ENCODE measurements around the gene SEC22C. TPM values are rescaled to one million over a fixed set of nuclear protein-coding genes. Genes with fewer than 3 reads are reported as not detected.
A peak's percentile ranks its signal among the peaks of the same experiment; 100 is the strongest.

Gene SEC22C
- total RNA-seq, 2 experiments from 2014 or later: 41.2 to 45.9 TPM

GRCh38 chr3:42508562-42508961 lies 73.2 kb downstream of the SEC22C start:
- Mint-ChIP-seq H3K36me3 (ENCODE audit: low read depth) (no peaks in the 10 kb centered on the region), H3K4me3 (no peak overlapping the region), H3K27me3 (ENCODE audit: low read depth) (no peaks in the 10 kb centered on the region), H3K27ac (no peak overlapping the region), H3K4me1 (ENCODE audit: low read depth) (peaks cover 58% of the 10 kb centered on the region), H3K9me3 (no peaks in the 10 kb centered on the region)
- CTCF ChIA-PET: interaction anchor here (1.0 to 2.2 kb wide), 5 partner anchors 10 to 31 kb away, joined by 3 to 10 read pairs (median 5); no protein-coding TSS in a partner anchor
- intact Hi-C loops (cut with micrococcal nuclease): no loop called here
- peak; percentile 1 for DNase-seq

GRCh38 chr3:42507761-42508335 lies 73.9 kb downstream of the SEC22C start:
- CTCF ChIA-PET: interaction anchor here (1.0 to 2.2 kb wide), 4 partner anchors 10 to 32 kb away, joined by 3 to 10 read pairs (median 6); no protein-coding TSS in a partner anchor
- peaks cover 64% of the 10 kb centered on the region for H3K4me1 Mint-ChIP-seq (ENCODE audit: low read depth)
- no peak overlapping the region for H3K4me3 Mint-ChIP-seq
- H3K27me3 Mint-ChIP-seq (ENCODE audit: low read depth): no peaks in the 10 kb centered on the region
- no peak overlapping the region for H3K27ac Mint-ChIP-seq
- intact Hi-C loops (cut with micrococcal nuclease): loop anchor here (1.0 kb wide), 1 partner anchor 11 kb away; no protein-coding TSS in a partner anchor
- no peaks in the 10 kb centered on the region for H3K9me3 Mint-ChIP-seq
- H3K36me3 Mint-ChIP-seq (ENCODE audit: low read depth): no peaks in the 10 kb centered on the region
- DNase-seq: peak; percentile 6

GRCh38 chr3:42507252-42507651 lies 74.5 kb downstream of the SEC22C start:
- H3K4me1 Mint-ChIP-seq (ENCODE audit: low read depth): peaks cover 65% of the 10 kb centered on the region

GRCh38 chr3:42505849-42506410 lies 75.8 kb downstream of the SEC22C start:
- Mint-ChIP-seq H3K27ac (no peak overlapping the region), H3K36me3 (ENCODE audit: low read depth) (no peaks in the 10 kb centered on the region), H3K9me3 (no peaks in the 10 kb centered on the region), H3K4me1 (ENCODE audit: low read depth) (peaks cover 63% of the 10 kb centered on the region), H3K4me3 (no peak overlapping the region), H3K27me3 (ENCODE audit: low read depth) (peaks cover 5% of the 10 kb centered on the region)
- CTCF ChIA-PET: interaction anchor here (1.1 to 6.4 kb wide), 2 partner anchors 8 to 36 kb away, joined by 4 to 201 read pairs; no protein-coding TSS in a partner anchor
- intact Hi-C loops (cut with micrococcal nuclease): no loop called here
- peak; percentile 2 for DNase-seq

More at GRCh38 chr3:42507252-42507651, 74.5 kb downstream of the SEC22C start:
- no peaks in the 10 kb centered on the region for H3K9me3 Mint-ChIP-seq
- H3K27me3 Mint-ChIP-seq (ENCODE audit: low read depth): no peaks in the 10 kb centered on the region
- no peaks in the 10 kb centered on the region for H3K36me3 Mint-ChIP-seq (ENCODE audit: low read depth)
- no peak overlapping the region for H3K4me3 Mint-ChIP-seq
- intact Hi-C loops (cut with micrococcal nuclease): loop anchor here (1.0 kb wide), 1 partner anchor 12 kb away; no protein-coding TSS in a partner anchor
- CTCF ChIA-PET: interaction anchor here (1.5 to 2.2 kb wide), 2 partner anchors 13 to 27 kb away, joined by 5 to 10 read pairs; no protein-coding TSS in a partner anchor
- H3K27ac Mint-ChIP-seq: peak overlapping the region; percentile 1
- peak; percentile 46 for DNase-seq

- intact Hi-C loops (cut with micrococcal nuclease): no loop called here
- DNase-seq: peak; percentile 3
- CTCF ChIA-PET: interaction anchor here (1.1 to 6.4 kb wide), 2 partner anchors 9 to 36 kb away, joined by 4 to 201 read pairs; no protein-coding TSS in a partner anchor
- H3K27ac Mint-ChIP-seq: no peak overlapping the region
- H3K9me3 Mint-ChIP-seq: no peaks in the 10 kb centered on the region
- peaks cover 12% of the 10 kb centered on the region for H3K27me3 Mint-ChIP-seq (ENCODE audit: low read depth)
- H3K36me3 Mint-ChIP-seq (ENCODE audit: low read depth): no peaks in the 10 kb centered on the region
- H3K4me3 Mint-ChIP-seq: no peak overlapping the region
- peaks cover 57% of the 10 kb centered on the region for H3K4me1 Mint-ChIP-seq (ENCODE audit: low read depth)
Observed at GRCh38 chr3:42505128-42505848, 76.5 kb downstream of the SEC22C start.

GRCh38 chr3:42504334-42505127 lies 77.2 kb downstream of the SEC22C start:
- Mint-ChIP-seq H3K4me1 (ENCODE audit: low read depth) (peaks cover 50% of the 10 kb centered on the region), H3K27me3 (ENCODE audit: low read depth) (peaks cover 16% of the 10 kb centered on the region), H3K4me3 (peak overlapping the region; percentile 10), H3K36me3 (ENCODE audit: low read depth) (no peaks in the 10 kb centered on the region), H3K27ac (no peak overlapping the region), H3K9me3 (no peaks in the 10 kb centered on the region)
- intact Hi-C loops (cut with micrococcal nuclease): loop anchor here (5.0 kb wide), 1 partner anchor 378 kb away; no protein-coding TSS in a partner anchor
- DNase-seq: no peak
- CTCF ChIA-PET: interaction anchor here (1.1 to 6.4 kb wide), 2 partner anchors 9 to 37 kb away, joined by 4 to 201 read pairs; no protein-coding TSS in a partner anchor

GRCh38 chr3:42503957-42504333 lies 77.8 kb downstream of the SEC22C start:
- peak overlapping the region; percentile 10 for H3K4me3 Mint-ChIP-seq
- CTCF ChIA-PET: interaction anchor here (6.4 kb wide), 1 partner anchor 38 kb away, joined by 201 read pairs; no protein-coding TSS in a partner anchor
- H3K36me3 Mint-ChIP-seq (ENCODE audit: low read depth): no peaks in the 10 kb centered on the region
- no peak for DNase-seq
- H3K27ac Mint-ChIP-seq: no peak overlapping the region
- peaks cover 46% of the 10 kb centered on the region for H3K4me1 Mint-ChIP-seq (ENCODE audit: low read depth)
- H3K27me3 Mint-ChIP-seq (ENCODE audit: low read depth): peaks cover 16% of the 10 kb centered on the region
- no peaks in the 10 kb centered on the region for H3K9me3 Mint-ChIP-seq
- intact Hi-C loops (cut with micrococcal nuclease): loop anchor here (5.0 kb wide), 1 partner anchor 378 kb away; no protein-coding TSS in a partner anchor

GRCh38 chr3:42503251-42503924 lies 78.4 kb downstream of the SEC22C start:
- H3K4me3 Mint-ChIP-seq: peak overlapping the region; percentile 76
- H3K36me3 Mint-ChIP-seq (ENCODE audit: low read depth): no peaks in the 10 kb centered on the region
- CTCF ChIA-PET: interaction anchor here (6.4 kb wide), 1 partner anchor 38 kb away, joined by 201 read pairs; no protein-coding TSS in a partner anchor
- H3K9me3 Mint-ChIP-seq: no peaks in the 10 kb centered on the region
- intact Hi-C loops (cut with micrococcal nuclease): loop anchor here (5.0 kb wide), 1 partner anchor 379 kb away; no protein-coding TSS in a partner anchor
- peaks cover 16% of the 10 kb centered on the region for H3K27me3 Mint-ChIP-seq (ENCODE audit: low read depth)
- peaks cover 40% of the 10 kb centered on the region for H3K4me1 Mint-ChIP-seq (ENCODE audit: low read depth)
- peak; percentile 4 for DNase-seq
- no peak overlapping the region for H3K27ac Mint-ChIP-seq

- CTCF ChIA-PET: interaction anchor here (0.8 to 6.4 kb wide), 16 partner anchors 7 to 257 kb away, joined by 3 to 201 read pairs (median 3); no protein-coding TSS in a partner anchor
- Mint-ChIP-seq H3K27me3 (ENCODE audit: low read depth) (peaks cover 16% of the 10 kb centered on the region), H3K4me3 (peak within 1 kb of the TSS; percentile 90), H3K4me1 (ENCODE audit: low read depth) (peaks cover 35% of the 10 kb centered on the region), H3K9me3 (no peaks in the 10 kb centered on the region), H3K36me3 (ENCODE audit: low read depth) (no peaks in the 10 kb centered on the region), H3K27ac (peak within 1 kb of the TSS; percentile 76)
- intact Hi-C loops (cut with micrococcal nuclease): loop anchor here (1.0 to 5.0 kb wide), 9 partner anchors 17 to 540 kb away; partner anchors contain the start of genes NKTR and ULK4
- peak; percentile 94 for DNase-seq
Observed at GRCh38 chr3:42502429-42503250, 79.1 kb downstream of the SEC22C start, which contains the start of gene VIPR1. Gene VIPR1 (plus strand): TSS chr3:42502643. CDS start chr3:42502736, 93 bp downstream.

- intact Hi-C loops (cut with micrococcal nuclease): loop anchor here (1.0 to 5.0 kb wide), 10 partner anchors 17 to 540 kb away; partner anchors contain the start of genes NKTR and ULK4
- CTCF ChIA-PET: interaction anchor here (0.5 to 6.4 kb wide), 20 partner anchors 8 to 567 kb away, joined by 3 to 201 read pairs (median 3); no protein-coding TSS in a partner anchor
- Mint-ChIP-seq H3K27ac (peak overlapping the region; percentile 76), H3K9me3 (no peaks in the 10 kb centered on the region), H3K36me3 (ENCODE audit: low read depth) (no peaks in the 10 kb centered on the region), H3K27me3 (ENCODE audit: low read depth) (peaks cover 16% of the 10 kb centered on the region), H3K4me3 (peak overlapping the region; percentile 90), H3K4me1 (ENCODE audit: low read depth) (peaks cover 27% of the 10 kb centered on the region)
- DNase-seq: peak; percentile 75
Observed at GRCh38 chr3:42501681-42502428, 79.9 kb downstream of the SEC22C start.
